NCI-H1436 treated with DMSO at 0.1 percent for 48 hours (cell line): Measurements from ENCODE around the gene SPATA20.

Experiments
- DNase-seq: peaks from one replicate; lab custom pipeline; 2025; lab: John Stamatoyannopoulos, UW

The SPATA20 gene

GRCh38 chr17:50559674-50560184 lies 12.8 kb downstream of the SPATA20 start:
- no peak for DNase-seq

GRCh38 chr17:50560185-50560824 lies 13.3 kb downstream of the SPATA20 start, which contains the start of gene CACNA1G:
CACNA1G (plus strand) TSS chr17:50560715; CDS start chr17:50561460, 745 bp downstream.
- DNase-seq, result peak; percentile 41

GRCh38 chr17:50560931-50561745 lies 14.2 kb downstream of the SPATA20 start:
- no peak for DNase-seq

GRCh38 chr17:50561746-50562141 lies 14.8 kb downstream of the SPATA20 start:
- DNase-seq, result no peak

- DNase-seq, result no peak
Observed at GRCh38 chr17:50562242-50563091, 15.5 kb downstream of the SPATA20 start.

GRCh38 chr17:50563092-50563511 lies 16.1 kb downstream of the SPATA20 start:
- DNase-seq, result no peak

GRCh38 chr17:50564916-50565315 lies 17.9 kb downstream of the SPATA20 start:
- DNase-seq, result no peak

- DNase-seq, result peak; percentile 3
Observed at GRCh38 chr17:50565402-50566350, 18.7 kb downstream of the SPATA20 start.

GRCh38 chr17:50566886-50567285 lies 19.9 kb downstream of the SPATA20 start:
- DNase-seq, result no peak

GRCh38 chr17:50568659-50569058 lies 21.7 kb downstream of the SPATA20 start:
- no peak for DNase-seq

GRCh38 chr17:50569592-50569991 lies 22.6 kb downstream of the SPATA20 start:
- no peak for DNase-seq

GRCh38 chr17:50570032-50570431 lies 23.1 kb downstream of the SPATA20 start:
- no peak for DNase-seq

- peak; percentile 92 for DNase-seq
Observed at GRCh38 chr17:50570528-50570927, 23.6 kb downstream of the SPATA20 start.

GRCh38 chr17:50571681-50572080 lies 24.7 kb downstream of the SPATA20 start:
- no peak for DNase-seq

- DNase-seq, result no peak
Observed at GRCh38 chr17:50572541-50572940, 25.6 kb downstream of the SPATA20 start.

- no peak for DNase-seq
Observed at GRCh38 chr17:50573866-50574611, 27.1 kb downstream of the SPATA20 start.

- DNase-seq, result peak; percentile 23
Observed at GRCh38 chr17:50575581-50576210, 28.7 kb downstream of the SPATA20 start.

- no peak for DNase-seq
Observed at GRCh38 chr17:50576864-50577263, 29.9 kb downstream of the SPATA20 start.

GRCh38 chr17:50577451-50577954 lies 30.5 kb downstream of the SPATA20 start:
- DNase-seq, result no peak

- DNase-seq, result no peak
Observed at GRCh38 chr17:50578173-50578572, 31.2 kb downstream of the SPATA20 start.
